Measurements from ENCODE around the gene TACR3.
"Not testable (repeated sequence)": the region's sequence is repeated elsewhere in the genome, so short reads cannot be mapped to it uniquely, and the experiment has no call there.

DNA sequence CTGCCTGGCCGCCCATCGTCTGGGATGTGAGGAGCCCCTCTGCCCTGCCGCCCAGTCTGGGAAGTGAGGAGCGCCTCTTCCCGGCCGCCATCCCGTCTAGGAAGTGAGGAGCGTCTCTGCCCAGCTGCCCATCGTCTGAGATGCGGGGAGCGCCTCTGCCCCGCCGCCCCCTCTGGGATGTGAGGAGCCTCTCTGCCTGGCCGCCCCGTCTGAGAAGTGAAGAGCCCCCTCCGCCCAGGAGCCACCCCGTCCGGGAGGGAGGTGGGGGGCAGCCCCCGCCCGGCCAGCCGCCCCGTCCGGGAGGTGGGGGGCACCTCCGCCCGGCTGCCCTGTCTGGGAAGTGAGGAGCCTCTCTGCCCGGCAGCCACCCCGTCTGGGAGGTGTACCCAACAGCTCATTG, 3.4 kb upstream of the TACR3 start:
- TF ChIP-seq, protein P1, sequence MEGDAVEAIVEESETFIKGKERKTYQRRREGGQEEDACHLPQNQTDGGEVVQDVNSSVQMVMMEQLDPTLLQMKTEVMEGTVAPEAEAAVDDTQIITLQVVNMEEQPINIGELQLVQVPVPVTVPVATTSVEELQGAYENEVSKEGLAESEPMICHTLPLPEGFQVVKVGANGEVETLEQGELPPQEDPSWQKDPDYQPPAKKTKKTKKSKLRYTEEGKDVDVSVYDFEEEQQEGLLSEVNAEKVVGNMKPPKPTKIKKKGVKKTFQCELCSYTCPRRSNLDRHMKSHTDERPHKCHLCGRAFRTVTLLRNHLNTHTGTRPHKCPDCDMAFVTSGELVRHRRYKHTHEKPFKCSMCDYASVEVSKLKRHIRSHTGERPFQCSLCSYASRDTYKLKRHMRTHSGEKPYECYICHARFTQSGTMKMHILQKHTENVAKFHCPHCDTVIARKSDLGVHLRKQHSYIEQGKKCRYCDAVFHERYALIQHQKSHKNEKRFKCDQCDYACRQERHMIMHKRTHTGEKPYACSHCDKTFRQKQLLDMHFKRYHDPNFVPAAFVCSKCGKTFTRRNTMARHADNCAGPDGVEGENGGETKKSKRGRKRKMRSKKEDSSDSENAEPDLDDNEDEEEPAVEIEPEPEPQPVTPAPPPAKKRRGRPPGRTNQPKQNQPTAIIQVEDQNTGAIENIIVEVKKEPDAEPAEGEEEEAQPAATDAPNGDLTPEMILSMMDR (IDR thresholded peaks at IDR 0.05) = not testable (repeated sequence)
- TF ChIP-seq POLR2AphosphoS5 (IDR thresholded peaks at IDR 0.05); EP300 (IDR thresholded peaks at IDR 0.05; ENCODE audit: low read depth): not testable (repeated sequence)
